Panc1 (cell line): Measurements from ENCODE around the gene UNC5B.

Experiments used
- POLR2AphosphoS5 ChIP-seq: IDR thresholded peaks from 2 replicates; pipeline ENCODE4 v1.6.1; 2012; ENCODE audit warnings: mild to moderate bottlenecking, low read depth, low read length, moderate library complexity
- TF ChIP-seq, protein P1 (sequence below): fragments of 450-650 bp; IDR thresholded peaks from 2 replicates; pipeline ENCODE4 v1.5.1; 2017; ENCODE audit warnings: mild to moderate bottlenecking

DNA sequence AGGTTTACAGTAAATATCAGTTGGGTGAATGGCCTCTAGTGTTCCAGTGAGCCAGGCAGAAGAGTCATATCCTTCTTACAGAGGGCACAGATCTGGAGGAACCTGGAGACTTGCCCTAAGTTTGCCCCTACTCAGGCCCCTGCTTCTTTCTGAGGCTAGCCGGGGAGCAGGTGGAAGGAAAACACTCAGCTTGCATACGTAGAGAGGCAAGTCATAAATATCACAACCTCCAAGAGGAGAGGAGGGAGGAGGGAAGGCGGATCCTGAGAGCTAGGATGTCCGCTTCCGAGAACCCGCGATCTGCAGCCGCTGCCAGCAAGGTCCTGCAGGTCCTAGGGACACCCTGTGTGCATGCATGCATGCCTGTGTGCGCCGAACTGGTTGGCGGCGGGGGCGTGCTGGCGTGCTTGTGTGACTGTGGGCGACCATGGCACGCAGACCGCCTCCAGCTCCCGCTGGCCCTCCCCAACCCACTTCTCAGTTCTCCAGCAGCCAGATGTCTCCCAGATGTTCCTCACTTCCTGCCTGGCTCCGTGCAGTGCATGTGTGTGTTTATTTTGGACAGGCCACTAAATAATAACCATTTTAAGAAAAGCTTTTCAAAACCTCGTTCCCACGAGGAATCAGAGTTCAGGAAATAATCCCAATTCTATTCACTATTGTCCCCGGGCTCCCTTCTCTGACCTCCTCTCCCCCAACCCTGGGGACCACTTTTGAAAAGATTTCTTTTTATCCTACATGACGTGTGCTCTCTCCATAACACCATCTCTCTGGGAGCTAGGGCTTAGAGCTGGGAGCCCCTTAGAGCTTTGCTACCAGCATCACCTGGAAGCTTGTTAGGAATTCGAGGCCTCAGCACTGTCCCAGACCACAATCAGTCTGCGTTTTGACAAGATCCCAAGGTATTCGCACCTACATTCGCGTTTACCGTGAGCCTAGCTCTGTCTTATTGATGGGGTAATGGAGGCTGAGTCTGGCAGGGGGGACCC is 32.4 kb downstream of the UNC5B start:
- no peak for TF ChIP-seq POLR2AphosphoS5
- TF ChIP-seq, protein P1, sequence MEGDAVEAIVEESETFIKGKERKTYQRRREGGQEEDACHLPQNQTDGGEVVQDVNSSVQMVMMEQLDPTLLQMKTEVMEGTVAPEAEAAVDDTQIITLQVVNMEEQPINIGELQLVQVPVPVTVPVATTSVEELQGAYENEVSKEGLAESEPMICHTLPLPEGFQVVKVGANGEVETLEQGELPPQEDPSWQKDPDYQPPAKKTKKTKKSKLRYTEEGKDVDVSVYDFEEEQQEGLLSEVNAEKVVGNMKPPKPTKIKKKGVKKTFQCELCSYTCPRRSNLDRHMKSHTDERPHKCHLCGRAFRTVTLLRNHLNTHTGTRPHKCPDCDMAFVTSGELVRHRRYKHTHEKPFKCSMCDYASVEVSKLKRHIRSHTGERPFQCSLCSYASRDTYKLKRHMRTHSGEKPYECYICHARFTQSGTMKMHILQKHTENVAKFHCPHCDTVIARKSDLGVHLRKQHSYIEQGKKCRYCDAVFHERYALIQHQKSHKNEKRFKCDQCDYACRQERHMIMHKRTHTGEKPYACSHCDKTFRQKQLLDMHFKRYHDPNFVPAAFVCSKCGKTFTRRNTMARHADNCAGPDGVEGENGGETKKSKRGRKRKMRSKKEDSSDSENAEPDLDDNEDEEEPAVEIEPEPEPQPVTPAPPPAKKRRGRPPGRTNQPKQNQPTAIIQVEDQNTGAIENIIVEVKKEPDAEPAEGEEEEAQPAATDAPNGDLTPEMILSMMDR = no peak
